ENCODE measurements around the gene KBTBD7. TPM values are rescaled to one million over a fixed set of nuclear protein-coding genes. Genes with fewer than 3 reads are reported as not detected.

Gene KBTBD7
- total RNA-seq, 1 donor from 2014 or later = 5.9 TPM

- Histone ChIP-seq H3K9me3 (no peaks in the 10 kb centered on the region), H3K4me3 (no peak overlapping the region), H3K27me3 (no peaks in the 10 kb centered on the region), H3K4me1 (no peaks in the 10 kb centered on the region), H3K36me3 (no peaks in the 10 kb centered on the region), H3K27ac (no peak overlapping the region)
- TF ChIP-seq POLR2AphosphoS5 (IDR thresholded peaks at IDR 0.05; ENCODE audit: insufficient read depth in 1 of 2, low read depth in 1 of 2) = no peak
- no peak for TF ChIP-seq CTCF (IDR thresholded peaks at IDR 0.05)
- no peak for TF ChIP-seq POLR2A (IDR thresholded peaks at IDR 0.05)
- intact Hi-C loops (cut with DNase I) = no loop called here
- no peak for DNase-seq (ENCODE audit: extremely low spot score in 2 of 2)
Measured at GRCh38 chr13:41200126-41200525, 5.8 kb upstream of the KBTBD7 start.

GRCh38 chr13:41199526-41199925, 5.2 kb upstream of the KBTBD7 start:
- intact Hi-C loops (cut with DNase I) = loop anchor here (10.0 kb wide), 1 partner anchor 65 kb away; the partner anchor contains the start of gene KBTBD6
- TF ChIP-seq POLR2A (IDR thresholded peaks at IDR 0.05) (no peak), POLR2AphosphoS5 (IDR thresholded peaks at IDR 0.05; ENCODE audit: insufficient read depth in 1 of 2, low read depth in 1 of 2) (no peak), CTCF (IDR thresholded peaks at IDR 0.05) (no peak)

GRCh38 chr13:41199079-41199478, 4.7 kb upstream of the KBTBD7 start:
- intact Hi-C loops (cut with DNase I) = loop anchor here (10.0 kb wide), 1 partner anchor 64 kb away; the partner anchor contains the start of gene KBTBD6
- Histone ChIP-seq H3K4me3 (no peak overlapping the region), H3K27ac (no peak overlapping the region), H3K36me3 (no peaks in the 10 kb centered on the region), H3K27me3 (no peaks in the 10 kb centered on the region), H3K9me3 (no peaks in the 10 kb centered on the region), H3K4me1 (no peaks in the 10 kb centered on the region)
- DNase-seq (ENCODE audit: extremely low spot score in 2 of 2) = no peak
- no peak for TF ChIP-seq POLR2A (IDR thresholded peaks at IDR 0.05)
- no peak for TF ChIP-seq POLR2AphosphoS5 (IDR thresholded peaks at IDR 0.05; ENCODE audit: insufficient read depth in 1 of 2, low read depth in 1 of 2)

More at GRCh38 chr13:41199526-41199925, 5.2 kb upstream of the KBTBD7 start:
- H3K27ac ChIP-seq = no peak overlapping the region
- H3K9me3 ChIP-seq = no peaks in the 10 kb centered on the region
- no peak for DNase-seq (ENCODE audit: extremely low spot score in 2 of 2)
- no peaks in the 10 kb centered on the region for H3K27me3 ChIP-seq
- no peaks in the 10 kb centered on the region for H3K4me1 ChIP-seq
- no peak overlapping the region for H3K4me3 ChIP-seq
- H3K36me3 ChIP-seq = no peaks in the 10 kb centered on the region

GRCh38 chr13:41196620-41197019, 2.3 kb upstream of the KBTBD7 start:
- H3K4me1 ChIP-seq = peaks cover 24% of the 10 kb centered on the region
- no peak overlapping the region for H3K4me3 ChIP-seq
- H3K9me3 ChIP-seq = no peaks in the 10 kb centered on the region
- no peaks in the 10 kb centered on the region for H3K27me3 ChIP-seq
- intact Hi-C loops (cut with DNase I) = loop anchor here (10.0 kb wide), 1 partner anchor 62 kb away; the partner anchor contains the start of gene KBTBD6
- no peaks in the 10 kb centered on the region for H3K36me3 ChIP-seq
- TF ChIP-seq POLR2AphosphoS5 (IDR thresholded peaks at IDR 0.05; ENCODE audit: insufficient read depth in 1 of 2, low read depth in 1 of 2) = no peak
- no peak for TF ChIP-seq POLR2A (IDR thresholded peaks at IDR 0.05)
- no peak for TF ChIP-seq CTCF (IDR thresholded peaks at IDR 0.05)
- no peak overlapping the region for H3K27ac ChIP-seq
- no peak for DNase-seq (ENCODE audit: extremely low spot score in 2 of 2)

- Histone ChIP-seq H3K4me1 (peaks cover 30% of the 10 kb centered on the region), H3K27me3 (no peaks in the 10 kb centered on the region), H3K36me3 (no peaks in the 10 kb centered on the region), H3K27ac (no peak overlapping the region), H3K9me3 (no peaks in the 10 kb centered on the region), H3K4me3 (no peak overlapping the region)
- DNase-seq (ENCODE audit: extremely low spot score in 2 of 2) = no peak
- TF ChIP-seq POLR2A (IDR thresholded peaks at IDR 0.05) = no peak
- TF ChIP-seq POLR2AphosphoS5 (IDR thresholded peaks at IDR 0.05; ENCODE audit: insufficient read depth in 1 of 2, low read depth in 1 of 2) = no peak
- no peak for TF ChIP-seq CTCF (IDR thresholded peaks at IDR 0.05)
- intact Hi-C loops (cut with DNase I) = loop anchor here (10.0 kb wide), 1 partner anchor 61 kb away; the partner anchor contains the start of gene KBTBD6
Measured at GRCh38 chr13:41196011-41196410, 1.6 kb upstream of the KBTBD7 start.
